Peyer's patch (tissue), 4 donors: Measurements from ENCODE around the gene CMTM7.

Source experiments
- CTCF ChIP-seq, 6 experiments: fragments of 450-650 bp in 4 of 6; fragments of 200-600 bp in 2 of 6; sonication (generic) in 1 of 6; IDR thresholded peaks; one replicate each; pipeline ENCODE4 v1.5.1; 2017 to 2019; ENCODE audit warnings: antibody characterized with exemption in 6 of 6, mild to moderate bottlenecking in 3 of 6, moderate library complexity in 1 of 6
- POLR2A ChIP-seq, 2 donors: fragments of 450-650 bp; IDR thresholded peaks; one replicate each; pipeline ENCODE4 v1.5.1; 2017; ENCODE audit warnings: antibody characterized with exemption in 2 of 2, mild to moderate bottlenecking in 2 of 2, moderate library complexity in 2 of 2

GRCh38 chr3:32421991-32422859, 30.6 kb downstream of the CMTM7 start:
- TF ChIP-seq POLR2A (IDR thresholded peaks at IDR 0.05): no peak
- TF ChIP-seq CTCF (IDR thresholded peaks at IDR 0.05): no peak
